Measurements from ENCODE around the gene FARSA. TPM values are rescaled to one million over a fixed set of nuclear protein-coding genes. Genes with fewer than 3 reads are reported as not detected.
"Not testable (repeated sequence)": the region's sequence is repeated elsewhere in the genome, so short reads cannot be mapped to it uniquely, and the experiment has no call there.

The FARSA gene
- total RNA-seq, result 10 to 100 TPM; 32.6 to 44.8 (median 42.9) TPM
- polyA plus RNA-seq, result 38.7 TPM
- long read RNA-seq, donor 1, transcript FARSA-201 (13 exons, 1,814 nt), result major isoform, 108 of 144 reads
- long read RNA-seq, donor 1, partial matches to known transcripts, result 32 of 144 reads
- long read RNA-seq, donor 1, other reads (novel, unspliced or antisense), result 4 of 144 reads
- long read RNA-seq, donor 2, transcript FARSA-201 (13 exons, 1,814 nt), result major isoform, 34 of 47 reads
- long read RNA-seq, donor 2, partial matches to known transcripts, result 10 of 47 reads
- long read RNA-seq, donor 2, other reads (novel, unspliced or antisense), result 3 of 47 reads
- long read RNA-seq, donor 3, transcript FARSA-201 (13 exons, 1,814 nt), result major isoform, 232 of 315 reads
- long read RNA-seq, donor 3, partial matches to known transcripts, result 54 of 315 reads
- long read RNA-seq, donor 3, other reads (novel, unspliced or antisense), result 28 of 315 reads
- long read RNA-seq, donor 4, transcript FARSA-201 (13 exons, 1,814 nt), result major isoform, 39 of 53 reads
- long read RNA-seq, donor 4, partial matches to known transcripts, result 9 of 53 reads
- long read RNA-seq, donor 4, other reads (novel, unspliced or antisense), result 4 of 53 reads

DNA sequence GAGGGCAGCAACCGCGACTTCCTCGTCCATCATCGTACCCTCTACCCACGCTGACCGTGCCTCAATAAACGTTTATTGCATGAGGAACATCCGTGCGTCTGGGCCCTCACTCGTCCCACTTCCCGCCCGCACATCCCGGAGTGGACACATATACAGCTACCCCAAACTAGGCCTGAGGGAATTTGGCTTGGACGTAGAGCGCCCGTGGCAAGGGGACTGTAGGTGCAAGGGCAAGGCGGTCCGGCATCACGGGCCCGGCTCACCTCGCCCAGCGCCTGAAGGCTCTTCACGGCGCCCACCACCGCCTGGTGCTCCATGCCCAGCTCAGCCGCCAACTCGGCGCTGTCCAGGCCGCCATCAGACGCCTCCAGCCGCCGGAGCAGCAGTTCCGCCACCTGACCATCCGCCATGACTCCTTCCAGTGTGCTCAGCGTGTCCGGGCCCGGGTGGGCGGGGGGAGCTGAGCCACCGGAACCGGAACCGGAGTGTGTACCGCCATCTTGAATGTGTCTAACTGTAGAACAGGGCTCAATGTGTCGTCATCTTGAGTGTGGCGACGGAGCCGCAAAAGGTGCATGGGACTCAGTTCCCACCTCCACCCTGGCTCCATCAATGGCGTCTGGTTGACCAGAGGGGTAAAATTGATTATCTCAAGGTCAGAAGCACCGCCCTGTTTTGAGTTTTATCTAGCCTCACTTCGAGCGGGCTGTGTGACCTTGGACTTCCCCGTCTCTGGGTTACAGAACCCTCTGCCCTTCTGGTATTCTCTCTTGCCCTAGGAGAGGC, at the start of gene FARSA:
TSS of gene FARSA (minus strand) at position 425 of the 786 bp plus-strand sequence. CDS start at position 410, 15 bp downstream.
- DNase-seq, result peak; percentile 92 to 97 (median 96)
- 2% methylated on average over 51 of the region's 51 CpGs for WGBS
- Histone ChIP-seq H3K4me3 (ENCODE audit: low read length) (peak within 1 kb of the TSS; percentile 56), H3K27ac (ENCODE audit: low read length) (peak within 1 kb of the TSS; percentile 49), H3K9me3 (ENCODE audit: control insufficient read depth, low read length) (no peaks in the 10 kb centered on the region), H3K27me3 (ENCODE audit: control insufficient read depth, insufficient read depth) (no peaks in the 10 kb centered on the region), H3K4me1 (ENCODE audit: control insufficient read depth, insufficient read depth, low read length) (peaks cover 8% of the 10 kb centered on the region)
- intact Hi-C loops (cut with DNase I), result no loop called here
- peak; percentile 85 to 86 for ATAC-seq

- 54% methylated on average over 10 of the region's 10 CpGs for WGBS
- Histone ChIP-seq H3K4me3 (ENCODE audit: low read length) (no peak overlapping the region), H3K27me3 (ENCODE audit: control insufficient read depth, insufficient read depth) (no peaks in the 10 kb centered on the region), H3K4me1 (ENCODE audit: control insufficient read depth, insufficient read depth, low read length) (peaks cover 3% of the 10 kb centered on the region), H3K27ac (ENCODE audit: low read length) (no peak overlapping the region), H3K9me3 (ENCODE audit: control insufficient read depth, low read length) (no peaks in the 10 kb centered on the region)
- intact Hi-C loops (cut with DNase I), result loop anchor here in 2 of 4 donors (2.0 to 10.0 kb wide), 3 partner anchors 82 to 112 kb away; no protein-coding TSS in a partner anchor
- ATAC-seq, result no peak
- DNase-seq, result peak in 1 of 3 donors; percentile 54
Observed at GRCh38 chr19:12983091-12983490, 49.6 kb upstream of the FARSA start.

- H3K27me3 ChIP-seq (ENCODE audit: control insufficient read depth, insufficient read depth), result no peaks in the 10 kb centered on the region
- H3K27ac ChIP-seq (ENCODE audit: low read length), result no peak overlapping the region
- no peak overlapping the region for H3K4me3 ChIP-seq (ENCODE audit: low read length)
- WGBS, result 90% methylated on average over 6 of the region's 6 CpGs
- H3K4me1 ChIP-seq (ENCODE audit: control insufficient read depth, insufficient read depth, low read length), result peaks cover 3% of the 10 kb centered on the region
- ATAC-seq, result no peak
- intact Hi-C loops (cut with DNase I), result loop anchor here in 2 of 4 donors (2.0 to 10.0 kb wide), 3 partner anchors 82 to 112 kb away; no protein-coding TSS in a partner anchor
- H3K9me3 ChIP-seq (ENCODE audit: control insufficient read depth, low read length), result no peaks in the 10 kb centered on the region
- no peak for DNase-seq
Observed at GRCh38 chr19:12982648-12983047, 49.1 kb upstream of the FARSA start.

- ATAC-seq (no peak), DNase-seq (peak in 1 of 3 donors; percentile 16)
- no peak overlapping the region for H3K27ac ChIP-seq (ENCODE audit: low read length)
- intact Hi-C loops (cut with DNase I), result loop anchor here (2.0 to 10.0 kb wide), 8 partner anchors 85 to 612 kb away; no protein-coding TSS in a partner anchor
- H3K4me1 ChIP-seq (ENCODE audit: control insufficient read depth, insufficient read depth, low read length), result peaks cover under 1% of the 10 kb centered on the region
- H3K4me3 ChIP-seq (ENCODE audit: low read length), result no peak overlapping the region
- 95% methylated on average over 3 of the region's 3 CpGs for WGBS
- H3K27me3 ChIP-seq (ENCODE audit: control insufficient read depth, insufficient read depth), result no peaks in the 10 kb centered on the region
- H3K9me3 ChIP-seq (ENCODE audit: control insufficient read depth, low read length), result no peaks in the 10 kb centered on the region
Observed at GRCh38 chr19:12979974-12980373, 46.5 kb upstream of the FARSA start.

DNA sequence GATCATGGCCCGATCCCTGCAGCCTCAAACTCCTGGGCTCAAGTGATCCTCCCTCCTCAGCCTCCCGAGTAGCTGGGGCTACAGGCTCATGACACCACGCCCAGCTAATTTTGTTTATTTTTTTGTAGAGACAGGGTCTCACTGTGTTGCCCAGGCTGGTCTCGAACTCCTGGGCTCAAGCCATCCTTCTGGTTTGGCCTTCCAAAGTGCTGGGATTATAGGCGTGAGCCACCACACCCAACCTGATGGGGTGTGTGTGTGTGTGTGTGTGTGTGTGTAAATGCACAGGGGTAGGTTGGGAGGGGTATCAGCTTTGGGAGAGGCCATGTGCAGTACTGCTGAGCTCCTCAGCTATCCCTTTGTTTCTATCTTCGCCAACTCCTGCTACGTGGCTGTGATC, 42.6 kb upstream of the FARSA start:
- H3K27me3 ChIP-seq (ENCODE audit: control insufficient read depth, insufficient read depth); H3K27ac ChIP-seq (ENCODE audit: low read length); H3K4me3 ChIP-seq (ENCODE audit: low read length); ATAC-seq; H3K4me1 ChIP-seq (ENCODE audit: control insufficient read depth, insufficient read depth, low read length); H3K9me3 ChIP-seq (ENCODE audit: control insufficient read depth, low read length): not testable (repeated sequence)
- DNase-seq, result peak in 1 of 3 donors; percentile 10
- WGBS, result 83% methylated on average over 7 of the region's 7 CpGs
- intact Hi-C loops (cut with DNase I), result loop anchor here in 3 of 4 donors (5.0 to 10.0 kb wide), 5 partner anchors 286 to 616 kb away; no protein-coding TSS in a partner anchor

DNA sequence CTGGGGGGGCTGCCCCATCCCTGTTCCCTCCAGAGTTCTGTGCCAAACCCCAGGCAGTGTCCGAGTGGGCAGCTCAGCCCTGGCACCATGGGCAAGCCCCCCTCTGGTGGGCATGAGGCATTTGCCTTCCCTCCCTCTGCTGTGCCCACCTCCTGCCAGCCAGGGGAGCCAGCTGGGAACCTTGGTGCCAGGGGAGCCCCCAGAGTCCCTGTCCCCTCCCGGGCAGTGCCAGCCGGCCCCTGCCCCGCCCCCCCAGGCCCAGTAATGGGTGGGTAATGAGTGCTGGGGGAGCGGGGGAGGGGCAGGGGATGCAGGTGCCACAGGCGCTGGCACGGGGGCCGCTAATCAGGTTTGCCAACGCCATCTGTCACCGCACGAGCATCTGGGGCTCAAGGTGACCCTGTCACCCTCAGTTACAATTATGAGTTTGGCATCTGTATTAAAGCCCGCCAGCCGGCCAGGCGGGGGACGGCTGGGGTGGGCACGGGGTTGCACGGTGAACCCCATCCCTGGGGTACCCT, 41.8 kb upstream of the FARSA start:
- H3K27ac ChIP-seq (ENCODE audit: low read length), result no peak overlapping the region
- no peak for ATAC-seq
- H3K27me3 ChIP-seq (ENCODE audit: control insufficient read depth, insufficient read depth), result no peaks in the 10 kb centered on the region
- intact Hi-C loops (cut with DNase I), result loop anchor here in 3 of 4 donors (5.0 to 10.0 kb wide), 5 partner anchors 287 to 617 kb away; no protein-coding TSS in a partner anchor
- H3K4me3 ChIP-seq (ENCODE audit: low read length), result no peak overlapping the region
- H3K9me3 ChIP-seq (ENCODE audit: control insufficient read depth, low read length), result no peaks in the 10 kb centered on the region
- peak in 2 of 3 donors; percentile 57 to 64 for DNase-seq
- H3K4me1 ChIP-seq (ENCODE audit: control insufficient read depth, insufficient read depth, low read length), result no peaks in the 10 kb centered on the region
- 70% methylated on average over 17 of the region's 17 CpGs for WGBS

DNA sequence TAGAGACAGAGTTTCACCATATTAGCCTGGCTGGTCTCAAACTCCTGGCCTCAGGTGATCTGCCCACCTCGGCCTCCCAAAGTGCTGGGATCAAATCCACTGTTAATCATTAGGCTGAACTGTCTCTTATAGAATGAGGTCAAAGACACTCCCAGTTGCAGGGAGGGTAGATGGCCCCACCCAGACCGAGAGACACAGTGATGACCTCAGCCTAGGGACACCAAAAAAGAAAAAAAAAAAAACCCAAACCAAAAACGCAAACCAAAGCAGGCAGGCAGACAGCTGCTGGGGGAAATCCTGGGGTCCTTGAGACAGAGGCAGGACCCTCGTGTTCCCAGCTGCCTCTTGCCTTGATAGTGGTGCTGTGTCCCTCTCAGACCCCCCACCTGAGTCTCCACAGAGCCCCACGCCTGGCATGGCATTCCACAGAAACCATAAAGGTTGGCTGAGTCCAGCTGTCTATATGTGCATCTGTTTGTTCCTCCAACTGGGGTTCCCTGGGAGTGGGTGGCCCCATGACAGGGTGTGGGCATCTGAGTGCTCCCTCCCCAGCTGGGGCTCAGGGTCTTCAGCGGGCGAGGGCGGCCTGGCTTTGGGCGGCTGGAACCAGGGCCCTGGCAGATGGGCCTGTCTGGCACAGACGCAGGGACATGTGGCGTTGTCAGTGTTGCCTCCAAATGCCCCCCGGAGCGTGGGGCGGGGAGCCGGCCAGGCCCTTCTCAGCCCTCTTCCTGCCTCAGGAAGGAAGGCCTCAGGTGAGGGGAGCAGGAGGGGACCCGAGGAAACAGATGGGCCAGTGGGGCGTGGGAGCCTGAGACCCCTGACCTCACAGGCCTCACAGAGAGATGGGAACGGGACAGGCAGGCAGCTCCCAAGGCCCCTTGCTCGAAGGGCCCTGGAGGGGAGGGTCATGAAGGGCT, 41.0 kb upstream of the FARSA start:
- no peak overlapping the region for H3K4me3 ChIP-seq (ENCODE audit: low read length)
- H3K4me1 ChIP-seq (ENCODE audit: control insufficient read depth, insufficient read depth, low read length), result no peaks in the 10 kb centered on the region
- ATAC-seq, result no peak
- H3K27me3 ChIP-seq (ENCODE audit: control insufficient read depth, insufficient read depth), result no peaks in the 10 kb centered on the region
- H3K27ac ChIP-seq (ENCODE audit: low read length), result no peak overlapping the region
- WGBS, result 69% methylated on average over 19 of the region's 19 CpGs
- no peaks in the 10 kb centered on the region for H3K9me3 ChIP-seq (ENCODE audit: control insufficient read depth, low read length)
- intact Hi-C loops (cut with DNase I), result loop anchor here in 3 of 4 donors (5.0 to 10.0 kb wide), 5 partner anchors 288 to 618 kb away; no protein-coding TSS in a partner anchor
- DNase-seq, result peak in 2 of 3 donors; percentile 34 to 57

DNA sequence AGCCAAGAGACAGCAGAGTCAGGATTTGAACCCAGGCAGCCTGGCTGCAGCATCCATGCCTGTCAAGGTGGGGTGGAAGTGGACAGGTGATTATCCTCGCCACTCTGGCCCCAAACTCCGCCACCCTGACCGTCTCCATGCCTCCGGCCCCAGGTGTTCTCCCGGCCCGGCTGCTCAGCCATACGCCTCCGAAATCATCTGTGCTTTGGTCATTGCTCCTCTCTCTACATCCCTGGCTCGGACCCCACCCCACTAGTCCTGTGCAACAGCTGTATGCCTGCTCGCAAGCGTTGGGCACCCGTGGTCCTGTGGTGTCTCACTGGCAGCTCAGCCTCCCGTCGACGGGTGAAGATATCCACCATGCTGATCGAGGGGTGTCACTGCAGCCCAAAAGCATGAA, 39.7 kb upstream of the FARSA start:
- Histone ChIP-seq H3K4me3 (ENCODE audit: low read length) (no peak overlapping the region), H3K4me1 (ENCODE audit: control insufficient read depth, insufficient read depth, low read length) (no peaks in the 10 kb centered on the region), H3K27ac (ENCODE audit: low read length) (no peak overlapping the region), H3K9me3 (ENCODE audit: control insufficient read depth, low read length) (no peaks in the 10 kb centered on the region), H3K27me3 (ENCODE audit: control insufficient read depth, insufficient read depth) (no peaks in the 10 kb centered on the region)
- 77% methylated on average over 16 of the region's 16 CpGs for WGBS
- intact Hi-C loops (cut with DNase I), result loop anchor here in 2 of 4 donors (10.0 kb wide), 3 partner anchors 292 to 612 kb away; no protein-coding TSS in a partner anchor
- DNase-seq, result peak in 1 of 3 donors; percentile 33
- ATAC-seq, result no peak

- H3K9me3 ChIP-seq (ENCODE audit: control insufficient read depth, low read length), result no peaks in the 10 kb centered on the region
- H3K27ac ChIP-seq (ENCODE audit: low read length), result peak overlapping the region; percentile 44
- intact Hi-C loops (cut with DNase I), result loop anchor here in 2 of 4 donors (10.0 kb wide), 3 partner anchors 295 to 615 kb away; no protein-coding TSS in a partner anchor
- DNase-seq, result no peak
- WGBS, result 83% methylated on average over 7 of the region's 7 CpGs
- ATAC-seq, result no peak
- no peak overlapping the region for H3K4me3 ChIP-seq (ENCODE audit: low read length)
- no peaks in the 10 kb centered on the region for H3K4me1 ChIP-seq (ENCODE audit: control insufficient read depth, insufficient read depth, low read length)
- no peaks in the 10 kb centered on the region for H3K27me3 ChIP-seq (ENCODE audit: control insufficient read depth, insufficient read depth)
Observed at GRCh38 chr19:12970070-12970820, 36.7 kb upstream of the FARSA start.

Data from right cardiac atrium (tissue), 5 donors.